Kidney (tissue), 14 donors: Measurements from ENCODE around the gene COL4A4. TPM values are rescaled to one million over a fixed set of nuclear protein-coding genes. Genes with fewer than 3 reads are reported as not detected.

ENCODE experiments used
- DNase-seq, 5 donors: peaks; one replicate each; pipeline ENCODE4 v3.0.0-alpha.2; 2013 to 2020
- FAIRE-seq: peaks from 2 replicates; lab custom pipeline; 2012; peaks lifted over from hg19 to GRCh38; lab: Jason Lieb, UNC
- H3K27ac ChIP-seq, 2 donors: one replicate each; pipeline ENCODE4 v1.7.0; 2013; ENCODE audit warnings: low read depth in 2 of 2, low read length in 2 of 2, inconsistent platforms in 1 of 2
- H3K27me3 ChIP-seq: one replicate; pipeline ENCODE4 v1.7.1; 2013; ENCODE audit warnings: low read length, inconsistent platforms; ENCODE audit not compliant: control insufficient read depth, insufficient read depth
- H3K36me3 ChIP-seq, 3 donors: one replicate each; pipeline versions ENCODE4 v1.7.0 to v1.7.1; 2013; ENCODE audit warnings: low read length in 3 of 3, control low read depth in 1 of 3, inconsistent platforms in 1 of 3; ENCODE audit not compliant: insufficient read depth in 3 of 3, control insufficient read depth in 2 of 3
- H3K4me1 ChIP-seq, 3 donors: one replicate each; pipeline versions ENCODE4 v1.7.0 to v1.7.1; 2013; ENCODE audit warnings: low read length in 3 of 3, inconsistent platforms in 1 of 3, low read depth in 1 of 3; ENCODE audit not compliant: control insufficient read depth in 2 of 3, insufficient read depth in 2 of 3
- H3K4me3 ChIP-seq, 3 donors: one replicate each; pipeline versions ENCODE4 v1.7.0 to v1.8.1; 2013; ENCODE audit warnings: low read length in 3 of 3, control low read depth in 1 of 3, inconsistent platforms in 1 of 3
- H3K9ac ChIP-seq, 3 donors: one replicate each; pipeline versions ENCODE4 v1.7.0 to v1.7.1; 2013; ENCODE audit warnings: low read length in 3 of 3, control low read depth in 1 of 3, inconsistent platforms in 1 of 3
- H3K9me3 ChIP-seq, 3 donors: one replicate each; pipeline versions ENCODE4 v1.7.0 to v1.7.1; 2013; ENCODE audit warnings: low read length in 3 of 3, control low read depth in 1 of 3, inconsistent platforms in 1 of 3; ENCODE audit not compliant: control insufficient read depth in 2 of 3, insufficient read depth in 1 of 3
- CTCF ChIP-seq: IDR thresholded peaks from 3 replicates; pipeline ENCODE4 v1.5.1; 2012; ENCODE audit warnings: mild to moderate bottlenecking, moderate library complexity, borderline replicate concordance; ENCODE audit not compliant: insufficient read depth; ENCODE audit errors: extremely low read depth
- intact Hi-C: fragments of 100-400 bp; cut with DNase I; formaldehyde crosslinking; loops from one replicate; pipeline ENCODE4 v1.11.1; 2022
- polyA plus RNA-seq: library from polyadenylated mRNA; stranded (reverse); fragments of 350-450 nt; fragmentation: Illumina TruSeq; extraction: RNeasy Lipid Tissue Mini Kit (QIAGEN cat#74804); gene quantifications from one replicate; pipeline ENCODE4 v1.2.3, GENCODE V29; 2014; ENCODE audit warnings: low read depth, low replicate concordance; ENCODE audit not compliant: insufficient read depth
- total RNA-seq: library from RNA; stranded (reverse); fragmentation: NEBNext Ultra II Directional; extraction: Animal tissue kit (Norgen Biotek cat#: 25700); gene quantifications from one replicate; pipeline ENCODE4 v1.2.1, GENCODE V29; 2021
- donor health status: control.
- donor health status: control.
- donor health status: control.
- donor health status: control.
- donor health status: control.
- donor health status: DM: yes; HTN: yes; CAD: no.
- donor health status: Normal renal cell carcinoma (clear cell type).

The COL4A4 gene
- total and polyA plus RNA-seq, 2 donors from 2014 or later: 7.2 to 53.3 TPM

GRCh38 chr2:227186751-227187150 lies 22.7 kb upstream of the COL4A4 start:
- H3K4me3 ChIP-seq: no peak overlapping the region
- peaks cover 0 to 31% (median 27%) of the 10 kb centered on the region in 3 donors for H3K4me1 ChIP-seq
- H3K36me3 ChIP-seq: no peaks in the 10 kb centered on the region
- intact Hi-C loops: no loop called here
- no peaks in the 10 kb centered on the region for H3K9me3 ChIP-seq
- no peak overlapping the region for H3K9ac ChIP-seq
- no peak for TF ChIP-seq CTCF
- FAIRE-seq (no peak), DNase-seq (no peak)
- peak overlapping the region in 1 of 2 donors; percentile 20 for H3K27ac ChIP-seq
- no peaks in the 10 kb centered on the region for H3K27me3 ChIP-seq

- Histone ChIP-seq H3K4me3 (no peak overlapping the region), H3K27ac (no peak overlapping the region), H3K36me3 (no peaks in the 10 kb centered on the region), H3K9ac (no peak overlapping the region), H3K4me1 (peaks cover 0 to 33% (median 27%) of the 10 kb centered on the region in 3 donors), H3K9me3 (no peaks in the 10 kb centered on the region), H3K27me3 (no peaks in the 10 kb centered on the region)
- DNase-seq: no peak
- intact Hi-C loops: no loop called here
- no peak for FAIRE-seq
- no peak for TF ChIP-seq CTCF
Observed at GRCh38 chr2:227185615-227186232, 21.7 kb upstream of the COL4A4 start.

GRCh38 chr2:227183657-227184367 lies 19.8 kb upstream of the COL4A4 start:
- Histone ChIP-seq H3K4me3 (no peak overlapping the region), H3K9ac (no peak overlapping the region), H3K27me3 (no peaks in the 10 kb centered on the region), H3K4me1 (peaks cover 0 to 45% (median 35%) of the 10 kb centered on the region in 3 donors), H3K27ac (peak overlapping the region; percentile 71 to 74), H3K9me3 (no peaks in the 10 kb centered on the region), H3K36me3 (no peaks in the 10 kb centered on the region)
- intact Hi-C loops: no loop called here
- no peak for TF ChIP-seq CTCF
- FAIRE-seq: peak; percentile 11
- peak in 1 of 5 donors; percentile 32 for DNase-seq
